K562 (cell line): ENCODE data around the gene ABCC9.

Experiments used
- BRD4 ChIP-seq: fragments of 200-600 bp; sonication (generic); IDR thresholded peaks from 2 replicates; pipeline ENCODE4 v1.6.1; 2017; ENCODE audit warnings: inconsistent platforms
- EWSR1 ChIP-seq: fragments of 450-650 bp; IDR thresholded peaks from 2 replicates; pipeline ENCODE4 v1.6.1; 2018; ENCODE audit warnings: borderline replicate concordance, mild to moderate bottlenecking, low read depth, moderate library complexity; ENCODE audit not compliant: partially characterized antibody
- FOXK1 ChIP-seq: sonication (generic); formaldehyde crosslinking; IDR thresholded peaks from 2 replicates; pipeline ENCODE4 v1.8.0; 2022; ENCODE audit warnings: missing genetic modification reagents, mild to moderate bottlenecking, borderline replicate concordance
- KDM5B ChIP-seq: fragments of 200-600 bp; sonication (generic); IDR thresholded peaks from 2 replicates; pipeline ENCODE4 v1.6.1; 2012; ENCODE audit warnings: low read depth, mild to moderate bottlenecking, moderate library complexity, low read length, control low read depth, inconsistent platforms; ENCODE audit not compliant: insufficient replicate concordance
- NRF1 ChIP-seq, 2 experiments: fragments of 450-650 bp; IDR thresholded peaks in 1 of 2; conservative IDR thresholded peaks in 1 of 2; 2 replicates each; pipeline ENCODE4 v1.6.1; 2014; ENCODE audit warnings: mild to moderate bottlenecking in 2 of 2
- POLR2B ChIP-seq: fragments of 450-650 bp; IDR thresholded peaks from 2 replicates; pipeline ENCODE4 v1.6.1; 2018; ENCODE audit warnings: low read depth; ENCODE audit not compliant: partially characterized antibody
- RBM17 ChIP-seq: fragments of 200-400 bp; formaldehyde crosslinking; IDR thresholded peaks from 2 replicates; pipeline ENCODE4 v1.6.1; 2017; ENCODE audit warnings: low read depth, mild to moderate bottlenecking, low read length, borderline replicate concordance
- ZNF785 ChIP-seq: fragments of 250-450 bp; sonication (Bioruptor Pico); IDR thresholded peaks from 2 replicates; pipeline ENCODE4 v1.4.0; 2020; ENCODE audit warnings: mild to moderate bottlenecking
- TF ChIP-seq, protein P1 (sequence below), 3 experiments: IDR thresholded peaks in 2 of 3; conservative IDR thresholded peaks in 1 of 3; 2 replicates each; pipeline ENCODE4 v1.5.1; 2011 to 2012; ENCODE audit warnings: low read length in 3 of 3, mild to moderate bottlenecking in 3 of 3, control low read depth in 2 of 3, improper control_type of control experiment in 1 of 3, inconsistent platforms in 1 of 3, low read depth in 1 of 3, mixed read lengths in 1 of 3, moderate library complexity in 1 of 3; ENCODE audit not compliant: insufficient read depth in 2 of 3
- TF ChIP-seq, protein P2 (sequence below): IDR thresholded peaks from 3 replicates; pipeline ENCODE4 v1.6.1; 2011; ENCODE audit warnings: borderline replicate concordance, mild to moderate bottlenecking; ENCODE audit not compliant: insufficient read length, insufficient read depth
- TF ChIP-seq, protein P3 (sequence below), 2 experiments: fragments of 450-650 bp; formaldehyde crosslinking in 1 of 2; IDR thresholded peaks; 2 replicates each; pipeline versions ENCODE4 v1.4.0 to v1.6.1; 2014 to 2020; ENCODE audit warnings: mild to moderate bottlenecking in 2 of 2, borderline replicate concordance in 1 of 2, low read depth in 1 of 2

DNA sequence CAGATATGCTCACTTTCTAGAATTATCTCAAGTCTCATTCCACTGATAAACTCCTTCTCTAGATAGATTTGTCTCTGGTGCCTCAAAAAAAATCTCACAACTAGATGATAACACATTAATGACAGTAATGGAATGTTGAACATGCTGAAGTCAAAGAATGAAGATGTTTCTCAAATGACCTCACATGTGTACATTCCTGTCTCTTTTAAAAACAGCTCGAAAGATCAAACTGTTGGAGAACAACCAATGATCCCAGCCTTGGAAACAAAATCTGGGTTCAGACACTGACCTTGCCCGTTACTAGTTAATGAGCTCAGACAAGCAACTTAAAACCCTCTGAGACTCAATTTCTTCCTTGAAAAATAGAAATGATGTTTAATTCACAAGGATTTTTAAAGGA lies 122.0 kb downstream of the ABCC9 start:
- no peak for TF ChIP-seq NRF1 (conservative IDR thresholded peaks at IDR 0.05 in 1 of 2, IDR thresholded peaks at IDR 0.05 in 1 of 2)
- no peak for TF ChIP-seq KDM5B
- TF ChIP-seq, protein P1, sequence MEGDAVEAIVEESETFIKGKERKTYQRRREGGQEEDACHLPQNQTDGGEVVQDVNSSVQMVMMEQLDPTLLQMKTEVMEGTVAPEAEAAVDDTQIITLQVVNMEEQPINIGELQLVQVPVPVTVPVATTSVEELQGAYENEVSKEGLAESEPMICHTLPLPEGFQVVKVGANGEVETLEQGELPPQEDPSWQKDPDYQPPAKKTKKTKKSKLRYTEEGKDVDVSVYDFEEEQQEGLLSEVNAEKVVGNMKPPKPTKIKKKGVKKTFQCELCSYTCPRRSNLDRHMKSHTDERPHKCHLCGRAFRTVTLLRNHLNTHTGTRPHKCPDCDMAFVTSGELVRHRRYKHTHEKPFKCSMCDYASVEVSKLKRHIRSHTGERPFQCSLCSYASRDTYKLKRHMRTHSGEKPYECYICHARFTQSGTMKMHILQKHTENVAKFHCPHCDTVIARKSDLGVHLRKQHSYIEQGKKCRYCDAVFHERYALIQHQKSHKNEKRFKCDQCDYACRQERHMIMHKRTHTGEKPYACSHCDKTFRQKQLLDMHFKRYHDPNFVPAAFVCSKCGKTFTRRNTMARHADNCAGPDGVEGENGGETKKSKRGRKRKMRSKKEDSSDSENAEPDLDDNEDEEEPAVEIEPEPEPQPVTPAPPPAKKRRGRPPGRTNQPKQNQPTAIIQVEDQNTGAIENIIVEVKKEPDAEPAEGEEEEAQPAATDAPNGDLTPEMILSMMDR (IDR thresholded peaks at IDR 0.05 in 2 of 3, conservative IDR thresholded peaks at IDR 0.05 in 1 of 3; ENCODE audit: insufficient read depth in 2 of 3, low read depth in 1 of 3, low read length in 3 of 3), result no peak
- no peak for TF ChIP-seq POLR2B
- no peak for TF ChIP-seq ZNF785 (CRISPR knock-in tag)
- TF ChIP-seq RBM17, result no peak
- TF ChIP-seq EWSR1, result no peak
- TF ChIP-seq BRD4, result no peak
- TF ChIP-seq, protein P2, sequence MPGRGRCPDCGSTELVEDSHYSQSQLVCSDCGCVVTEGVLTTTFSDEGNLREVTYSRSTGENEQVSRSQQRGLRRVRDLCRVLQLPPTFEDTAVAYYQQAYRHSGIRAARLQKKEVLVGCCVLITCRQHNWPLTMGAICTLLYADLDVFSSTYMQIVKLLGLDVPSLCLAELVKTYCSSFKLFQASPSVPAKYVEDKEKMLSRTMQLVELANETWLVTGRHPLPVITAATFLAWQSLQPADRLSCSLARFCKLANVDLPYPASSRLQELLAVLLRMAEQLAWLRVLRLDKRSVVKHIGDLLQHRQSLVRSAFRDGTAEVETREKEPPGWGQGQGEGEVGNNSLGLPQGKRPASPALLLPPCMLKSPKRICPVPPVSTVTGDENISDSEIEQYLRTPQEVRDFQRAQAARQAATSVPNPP, result no peak
- no peak for TF ChIP-seq FOXK1 (CRISPR knock-in tag)
- TF ChIP-seq, protein P3, sequence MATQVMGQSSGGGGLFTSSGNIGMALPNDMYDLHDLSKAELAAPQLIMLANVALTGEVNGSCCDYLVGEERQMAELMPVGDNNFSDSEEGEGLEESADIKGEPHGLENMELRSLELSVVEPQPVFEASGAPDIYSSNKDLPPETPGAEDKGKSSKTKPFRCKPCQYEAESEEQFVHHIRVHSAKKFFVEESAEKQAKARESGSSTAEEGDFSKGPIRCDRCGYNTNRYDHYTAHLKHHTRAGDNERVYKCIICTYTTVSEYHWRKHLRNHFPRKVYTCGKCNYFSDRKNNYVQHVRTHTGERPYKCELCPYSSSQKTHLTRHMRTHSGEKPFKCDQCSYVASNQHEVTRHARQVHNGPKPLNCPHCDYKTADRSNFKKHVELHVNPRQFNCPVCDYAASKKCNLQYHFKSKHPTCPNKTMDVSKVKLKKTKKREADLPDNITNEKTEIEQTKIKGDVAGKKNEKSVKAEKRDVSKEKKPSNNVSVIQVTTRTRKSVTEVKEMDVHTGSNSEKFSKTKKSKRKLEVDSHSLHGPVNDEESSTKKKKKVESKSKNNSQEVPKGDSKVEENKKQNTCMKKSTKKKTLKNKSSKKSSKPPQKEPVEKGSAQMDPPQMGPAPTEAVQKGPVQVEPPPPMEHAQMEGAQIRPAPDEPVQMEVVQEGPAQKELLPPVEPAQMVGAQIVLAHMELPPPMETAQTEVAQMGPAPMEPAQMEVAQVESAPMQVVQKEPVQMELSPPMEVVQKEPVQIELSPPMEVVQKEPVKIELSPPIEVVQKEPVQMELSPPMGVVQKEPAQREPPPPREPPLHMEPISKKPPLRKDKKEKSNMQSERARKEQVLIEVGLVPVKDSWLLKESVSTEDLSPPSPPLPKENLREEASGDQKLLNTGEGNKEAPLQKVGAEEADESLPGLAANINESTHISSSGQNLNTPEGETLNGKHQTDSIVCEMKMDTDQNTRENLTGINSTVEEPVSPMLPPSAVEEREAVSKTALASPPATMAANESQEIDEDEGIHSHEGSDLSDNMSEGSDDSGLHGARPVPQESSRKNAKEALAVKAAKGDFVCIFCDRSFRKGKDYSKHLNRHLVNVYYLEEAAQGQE (IDR thresholded peaks at IDR 0.05; ENCODE audit: borderline replicate concordance), result no peak
- TF ChIP-seq, protein P3 (CRISPR knock-in tag; IDR thresholded peaks at IDR 0.05; ENCODE audit: low read depth), result no peak
